ENCODE data around the gene NPRL2.
"Not testable (repeated sequence)": the region's sequence is repeated elsewhere in the genome, so short reads cannot be mapped to it uniquely, and the experiment has no call there.

The NPRL2 gene

GRCh38 chr3:50316657-50317242, 33.8 kb downstream of the NPRL2 start:
- no peak for TF ChIP-seq CTCF (IDR thresholded peaks at IDR 0.05; ENCODE audit: control extremely low read depth, extremely low read depth, low read depth, missing control alignments)

GRCh38 chr3:50314816-50315215, 35.8 kb downstream of the NPRL2 start:
- no peak for TF ChIP-seq CTCF (IDR thresholded peaks at IDR 0.05; ENCODE audit: control extremely low read depth, extremely low read depth, low read depth, missing control alignments)
- ChIA-PET POLR2A (interaction anchor here (1.1 kb wide), 1 partner anchor 9 kb away, joined by 3 read pairs; no protein-coding TSS in a partner anchor), CTCF (interaction anchor here (1.1 to 2.5 kb wide), 5 partner anchors 9 to 55 kb away, joined by 3 to 18 read pairs (median 4); partner anchors contain the start of genes HYAL2, HYAL3 and NAA80)
- DNase-seq (ENCODE audit: extremely low spot score) = no peak

More at GRCh38 chr3:50316657-50317242, 33.8 kb downstream of the NPRL2 start:
- ChIA-PET POLR2A (no interaction called here), CTCF (interaction anchor here (0.9 to 1.8 kb wide), 2 partner anchors 9 to 11 kb away, joined by 3 to 4 read pairs; partner anchors contain the start of gene TUSC2)
- no peak for DNase-seq (ENCODE audit: extremely low spot score)

GRCh38 chr3:50314342-50314741, 36.2 kb downstream of the NPRL2 start:
- TF ChIP-seq CTCF (IDR thresholded peaks at IDR 0.05; ENCODE audit: control extremely low read depth, extremely low read depth, low read depth, missing control alignments) = no peak
- CTCF ChIA-PET = interaction anchor here (1.0 to 2.5 kb wide), 3 partner anchors 9 to 16 kb away, joined by 3 to 18 read pairs (median 5); partner anchors contain the start of gene HYAL2
- no peak for DNase-seq (ENCODE audit: extremely low spot score)
- POLR2A ChIA-PET = interaction anchor here (1.1 kb wide), 1 partner anchor 10 kb away, joined by 3 read pairs; no protein-coding TSS in a partner anchor

GRCh38 chr3:50312041-50312440, 38.5 kb downstream of the NPRL2 start:
- CTCF ChIA-PET; POLR2A ChIA-PET; DNase-seq (ENCODE audit: extremely low spot score): not testable (repeated sequence)

GRCh38 chr3:50304601-50305000, 46.0 kb downstream of the NPRL2 start:
- ChIA-PET CTCF (interaction anchor here (1.6 to 3.6 kb wide), 3 partner anchors 9 to 19 kb away, joined by 4 to 16 read pairs (median 5); partner anchors contain the start of gene HYAL2), POLR2A (interaction anchor here (0.6 kb wide), 1 partner anchor 32 kb away, joined by 4 read pairs; no protein-coding TSS in a partner anchor)

GRCh38 chr3:50303013-50303815, 47.4 kb downstream of the NPRL2 start, which contains the start of gene HYAL1:
Gene HYAL1 (minus strand): TSS chr3:50303574. CDS start chr3:50302956, 618 bp downstream.
- ChIA-PET POLR2A (interaction anchor here (0.6 kb wide), 1 partner anchor 25 kb away, joined by 4 read pairs; no protein-coding TSS in a partner anchor), CTCF (interaction anchor here (1.5 kb wide), 1 partner anchor 19 kb away, joined by 4 read pairs; the partner anchor contains the start of gene HYAL2)
- no peak for DNase-seq (ENCODE audit: extremely low spot score)
- TF ChIP-seq CTCF (IDR thresholded peaks at IDR 0.05; ENCODE audit: control extremely low read depth, extremely low read depth, low read depth, missing control alignments) = no peak

More at GRCh38 chr3:50304601-50305000, 46.0 kb downstream of the NPRL2 start:
- no peak for TF ChIP-seq CTCF (IDR thresholded peaks at IDR 0.05; ENCODE audit: control extremely low read depth, extremely low read depth, low read depth, missing control alignments)
- no peak for DNase-seq (ENCODE audit: extremely low spot score)

All from GM10248 (cell line).